Naive B cell (primary cell): ENCODE data around the gene BET1. TPM values are rescaled to one million over a fixed set of nuclear protein-coding genes. Genes with fewer than 3 reads are reported as not detected.

Experiments
- ATAC-seq, 2 donors: fragments of 150-1000 bp; cut with Tn5 transposase; 2 replicates each; pipeline ENCODE4 v1.10.0; 2021; ENCODE audit warnings: low read depth in 2 of 2, mild to moderate bottlenecking in 2 of 2, moderate library complexity in 2 of 2
- DNase-seq: peaks from one replicate; pipeline ENCODE4 v3.0.0; 2022
- H3K27ac Mint-ChIP-seq, 6 donors: one replicate each; pipeline ENCODE4 v1.8.0; 2020 to 2022; ENCODE audit warnings: mild to moderate bottlenecking in 6 of 6, mixed read lengths in 6 of 6, moderate library complexity in 5 of 6, inconsistent platforms in 2 of 6
- H3K27me3 Mint-ChIP-seq, 3 donors: one replicate each; pipeline ENCODE4 v1.8.0; 2021 to 2022; ENCODE audit warnings: mixed read lengths in 3 of 3, mild to moderate bottlenecking in 1 of 3
- H3K36me3 Mint-ChIP-seq, 2 donors: one replicate each; pipeline ENCODE4 v1.8.0; 2020 to 2022; ENCODE audit warnings: mixed read lengths in 2 of 2, inconsistent platforms in 1 of 2, mild to moderate bottlenecking in 1 of 2
- H3K4me1 Mint-ChIP-seq, 3 donors: one replicate each; pipeline ENCODE4 v1.8.0; 2020 to 2022; ENCODE audit warnings: mixed read lengths in 3 of 3, inconsistent platforms in 1 of 3, mild to moderate bottlenecking in 1 of 3, moderate library complexity in 1 of 3
- H3K4me3 Mint-ChIP-seq, 8 donors: one replicate each; pipeline ENCODE4 v1.8.0; 2020 to 2022; ENCODE audit warnings: mild to moderate bottlenecking in 8 of 8, mixed read lengths in 8 of 8, moderate library complexity in 8 of 8, inconsistent platforms in 2 of 8
- H3K9me3 Mint-ChIP-seq, 7 donors: one replicate each; pipeline ENCODE4 v1.8.0; 2020 to 2022; ENCODE audit warnings: mixed read lengths in 7 of 7, mild to moderate bottlenecking in 5 of 7, inconsistent platforms in 2 of 7, moderate library complexity in 1 of 7
- polyA plus RNA-seq, 6 donors: library from polyadenylated mRNA; unstranded; fragments of 300-500 nt; fragmentation: Illumina TruSeq; gene quantifications; one replicate each; pipeline ENCODE4 v1.2.3, GENCODE V29; 2021; ENCODE audit warnings: low read depth in 6 of 6

BET1 gene
- polyA plus RNA-seq, 6 donors from 2014 or later, result 16.5 to 29.3 (median 26.8) TPM

- no peaks in the 10 kb centered on the region for H3K36me3 Mint-ChIP-seq
Measured at GRCh38 chr7:94005753-94006152, 1.6 kb upstream of the BET1 start.

GRCh38 chr7:94003446-94004023, 620 bp downstream of the BET1 start:
- Mint-ChIP-seq H3K4me3 (peak overlapping the region; percentile 97 to 100 (median 99)), H3K9me3 (no peaks in the 10 kb centered on the region), H3K4me1 (peaks cover 38 to 53% (median 51%) of the 10 kb centered on the region in 3 donors), H3K36me3 (peaks cover 0 to 2% of the 10 kb centered on the region in 2 donors), H3K27me3 (peaks cover 0 to 5% (median 4%) of the 10 kb centered on the region in 3 donors), H3K27ac (peak overlapping the region; percentile 97 to 100 (median 98))
- peak; percentile 24 for ATAC-seq
- DNase-seq, result no peak

More at GRCh38 chr7:94005753-94006152, 1.6 kb upstream of the BET1 start:
- Mint-ChIP-seq H3K4me3 (peak overlapping the region in 2 of 8 donors; percentile 42 to 99), H3K4me1 (peaks cover 26 to 41% (median 40%) of the 10 kb centered on the region in 3 donors), H3K27me3 (peaks cover 0 to 5% (median 4%) of the 10 kb centered on the region in 3 donors), H3K9me3 (no peaks in the 10 kb centered on the region), H3K27ac (no peak overlapping the region)
- DNase-seq (no peak), ATAC-seq (no peak)

GRCh38 chr7:94001396-94001795, 2.8 kb downstream of the BET1 start:
- no peak overlapping the region for H3K27ac Mint-ChIP-seq
- ATAC-seq (no peak), DNase-seq (no peak)
- H3K4me3 Mint-ChIP-seq, result peak overlapping the region in 1 of 8 donors; percentile 67
- H3K27me3 Mint-ChIP-seq, result peaks cover 0 to 3% (median 3%) of the 10 kb centered on the region in 3 donors
- peaks cover 45 to 63% (median 57%) of the 10 kb centered on the region in 3 donors for H3K4me1 Mint-ChIP-seq
- H3K36me3 Mint-ChIP-seq, result peaks cover under 1 to 13% of the 10 kb centered on the region in 2 donors
- no peaks in the 10 kb centered on the region for H3K9me3 Mint-ChIP-seq

GRCh38 chr7:93997868-93998267, 6.3 kb downstream of the BET1 start:
- no peaks in the 10 kb centered on the region for H3K9me3 Mint-ChIP-seq
- DNase-seq (no peak), ATAC-seq (no peak)
- peaks cover 34 to 42% (median 35%) of the 10 kb centered on the region in 3 donors for H3K4me1 Mint-ChIP-seq
- H3K27me3 Mint-ChIP-seq, result no peaks in the 10 kb centered on the region
- H3K27ac Mint-ChIP-seq, result peak overlapping the region in 1 of 6 donors; percentile 20
- H3K36me3 Mint-ChIP-seq, result peaks cover 8 to 13% of the 10 kb centered on the region in 2 donors
- no peak overlapping the region for H3K4me3 Mint-ChIP-seq

GRCh38 chr7:93992421-93993110, 11.6 kb downstream of the BET1 start:
- H3K9me3 Mint-ChIP-seq, result no peaks in the 10 kb centered on the region
- ATAC-seq (no peak), DNase-seq (no peak)
- H3K4me1 Mint-ChIP-seq, result peaks cover under 1 to 8% (median 6%) of the 10 kb centered on the region in 3 donors
- H3K27me3 Mint-ChIP-seq, result no peaks in the 10 kb centered on the region
- no peak overlapping the region for H3K4me3 Mint-ChIP-seq
- peaks cover 9 to 15% of the 10 kb centered on the region in 2 donors for H3K36me3 Mint-ChIP-seq
- H3K27ac Mint-ChIP-seq, result peak overlapping the region in 5 of 6 donors; percentile 13 to 87 (median 36)

GRCh38 chr7:93987297-93987696, 16.9 kb downstream of the BET1 start:
- DNase-seq (no peak), ATAC-seq (no peak)
- Mint-ChIP-seq H3K4me3 (no peak overlapping the region), H3K36me3 (peaks cover 3 to 7% of the 10 kb centered on the region in 2 donors), H3K27me3 (no peaks in the 10 kb centered on the region), H3K27ac (peak overlapping the region in 2 of 6 donors; percentile 63 to 78), H3K4me1 (peaks cover 0 to under 1% (median under 1%) of the 10 kb centered on the region in 3 donors), H3K9me3 (no peaks in the 10 kb centered on the region)

GRCh38 chr7:93985101-93985500, 19.1 kb downstream of the BET1 start:
- ATAC-seq (no peak), DNase-seq (no peak)
- Mint-ChIP-seq H3K4me1 (no peaks in the 10 kb centered on the region), H3K27me3 (no peaks in the 10 kb centered on the region), H3K9me3 (no peaks in the 10 kb centered on the region), H3K4me3 (no peak overlapping the region), H3K27ac (peak overlapping the region in 1 of 6 donors; percentile 48), H3K36me3 (peaks cover 0 to 5% of the 10 kb centered on the region in 2 donors)

- Mint-ChIP-seq H3K27me3 (no peaks in the 10 kb centered on the region), H3K36me3 (peaks cover 0 to 5% of the 10 kb centered on the region in 2 donors), H3K27ac (no peak overlapping the region), H3K4me3 (no peak overlapping the region), H3K4me1 (no peaks in the 10 kb centered on the region), H3K9me3 (no peaks in the 10 kb centered on the region)
- DNase-seq, result no peak
- ATAC-seq, result no peak
Measured at GRCh38 chr7:93984024-93984423, 20.1 kb downstream of the BET1 start.

- Mint-ChIP-seq H3K4me3 (no peak overlapping the region), H3K4me1 (no peaks in the 10 kb centered on the region), H3K9me3 (no peaks in the 10 kb centered on the region), H3K36me3 (no peaks in the 10 kb centered on the region), H3K27me3 (no peaks in the 10 kb centered on the region), H3K27ac (no peak overlapping the region)
- ATAC-seq (no peak), DNase-seq (no peak)
Measured at GRCh38 chr7:93981480-93981874, 22.7 kb downstream of the BET1 start.

GRCh38 chr7:93980744-93981479, 23.2 kb downstream of the BET1 start:
- Mint-ChIP-seq H3K27me3 (no peaks in the 10 kb centered on the region), H3K4me1 (no peaks in the 10 kb centered on the region), H3K4me3 (no peak overlapping the region), H3K36me3 (no peaks in the 10 kb centered on the region), H3K9me3 (no peaks in the 10 kb centered on the region), H3K27ac (no peak overlapping the region)
- ATAC-seq (no peak), DNase-seq (no peak)

GRCh38 chr7:93977211-93977950, 26.8 kb downstream of the BET1 start:
- Mint-ChIP-seq H3K27me3 (no peaks in the 10 kb centered on the region), H3K4me1 (no peaks in the 10 kb centered on the region), H3K4me3 (no peak overlapping the region), H3K27ac (peak overlapping the region in 1 of 6 donors; percentile 50), H3K36me3 (peaks cover 0 to 9% of the 10 kb centered on the region in 2 donors), H3K9me3 (no peaks in the 10 kb centered on the region)
- no peak for DNase-seq
- ATAC-seq, result no peak

- peaks cover 1 to 9% of the 10 kb centered on the region in 2 donors for H3K36me3 Mint-ChIP-seq
- H3K4me1 Mint-ChIP-seq, result no peaks in the 10 kb centered on the region
- H3K27me3 Mint-ChIP-seq, result no peaks in the 10 kb centered on the region
- H3K9me3 Mint-ChIP-seq, result no peaks in the 10 kb centered on the region
- ATAC-seq (no peak), DNase-seq (no peak)
- no peak overlapping the region for H3K4me3 Mint-ChIP-seq
- peak overlapping the region in 1 of 6 donors; percentile 71 for H3K27ac Mint-ChIP-seq
Measured at GRCh38 chr7:93973134-93973533, 31.0 kb downstream of the BET1 start.
